B cell (primary cell): ENCODE measurements around the gene WNT16. TPM values are rescaled to one million over a fixed set of nuclear protein-coding genes. Genes with fewer than 3 reads are reported as not detected.

ENCODE experiments used
- ATAC-seq: fragments of 200-7000 bp; cut with Tn5 transposase; one replicate; pipeline ENCODE4 v1.10.0; 2021; ENCODE audit warnings: low read depth, mild to moderate bottlenecking, moderate number of reproducible peaks, moderate library complexity
- CTCF ChIA-PET: fragments of 350-600 bp; sonication (Branson Sonifier 250); formaldehyde crosslinking; loops from one replicate; lab custom pipeline; 2021; ENCODE audit warnings: antibody characterized with exemption, inconsistent platforms; lab: Charles Lee
- POLR2A ChIA-PET: fragments of 350-600 bp; sonication (Branson Sonifier 250); formaldehyde crosslinking; loops from one replicate; lab custom pipeline; 2021; ENCODE audit warnings: antibody characterized with exemption; lab: Charles Lee
- DNase-seq: peaks from one replicate; pipeline ENCODE4 v3.0.0; 2013
- H2AFZ ChIP-seq: 2 replicates; pipeline ENCODE4 v1.6.1; 2012; ENCODE audit warnings: mild to moderate bottlenecking, low read depth, low read length; ENCODE audit not compliant: insufficient read depth, poor library complexity, severe bottlenecking
- H3K27ac ChIP-seq, 2 donors: 1 replicate in 1 of 2; 2 replicates in 1 of 2; pipeline ENCODE4 v1.5.1; 2012 to 2013; ENCODE audit warnings: low read length in 2 of 2, mild to moderate bottlenecking in 2 of 2, moderate library complexity in 1 of 2
- H3K27me3 ChIP-seq, 4 experiments: fragments of 200-600 bp in 1 of 4; sonication (generic) in 1 of 4; replicated peaks in 1 of 4; 1 replicate in 2 of 4; 2 replicates in 2 of 4; pipeline versions ENCODE4 v1.6.1 to v1.7.0; 2013 to 2016; ENCODE audit warnings: low read length in 3 of 4, mild to moderate bottlenecking in 2 of 4, mixed read lengths in 1 of 4, moderate library complexity in 1 of 4; ENCODE audit not compliant: insufficient read depth in 4 of 4, control insufficient read depth in 3 of 4; ENCODE audit errors: control extremely low read depth in 1 of 4
- H3K36me3 ChIP-seq, 2 experiments: replicated peaks in 1 of 2; 1 replicate in 1 of 2; 2 replicates in 1 of 2; pipeline versions ENCODE4 v1.6.1 to v1.7.1; 2013; ENCODE audit warnings: low read length in 1 of 2; ENCODE audit not compliant: insufficient read depth in 2 of 2, control insufficient read depth in 1 of 2; ENCODE audit errors: control extremely low read depth in 1 of 2, extremely low read depth in 1 of 2
- H3K4me1 ChIP-seq, 2 donors: fragments of 200-600 bp in 1 of 2; sonication (generic) in 1 of 2; 1 replicate in 1 of 2; 2 replicates in 1 of 2; pipeline versions ENCODE4 v1.5.1 to v1.6.1; 2013 to 2017; ENCODE audit warnings: low read length in 2 of 2; ENCODE audit not compliant: control insufficient read depth in 2 of 2, insufficient read depth in 2 of 2
- H3K4me2 ChIP-seq: replicated peaks from 2 replicates; pipeline ENCODE3; 2012; ENCODE audit warnings: mild to moderate bottlenecking, low read depth, low read length; ENCODE audit not compliant: poor library complexity, severe bottlenecking
- H3K4me3 ChIP-seq, 5 experiments: fragments of 200-600 bp in 1 of 5; sonication (generic) in 1 of 5; 1 replicate in 3 of 5; 2 replicates in 2 of 5; pipeline versions ENCODE4 v1.5.1 to v1.7.0; 2011 to 2016; ENCODE audit warnings: low read length in 4 of 5, mild to moderate bottlenecking in 4 of 5, low read depth in 2 of 5, control low read depth in 1 of 5, moderate library complexity in 1 of 5; ENCODE audit not compliant: insufficient read depth in 1 of 5; ENCODE audit errors: control extremely low read depth in 1 of 5, extremely low read depth in 1 of 5
- H3K79me2 ChIP-seq: fragments of 200-600 bp; sonication (generic); one replicate; pipeline ENCODE4 v1.6.0; 2016; ENCODE audit warnings: low read length; ENCODE audit not compliant: control insufficient read depth, insufficient read depth
- H3K9ac ChIP-seq: fragments of 200-600 bp; sonication (generic); 2 replicates; pipeline ENCODE4 v1.6.1; 2017; ENCODE audit warnings: mild to moderate bottlenecking, low read length, moderate library complexity
- H3K9me3 ChIP-seq, 3 donors: one replicate each; pipeline versions ENCODE4 v1.6.1 to v1.7.1; 2013; ENCODE audit warnings: low read length in 2 of 3; ENCODE audit not compliant: control insufficient read depth in 2 of 3, insufficient read depth in 1 of 3; ENCODE audit errors: control extremely low read depth in 1 of 3
- H4K20me1 ChIP-seq: 2 replicates; pipeline ENCODE4 v1.6.0; 2012; ENCODE audit warnings: mild to moderate bottlenecking, low read length; ENCODE audit not compliant: insufficient read depth, control insufficient read depth, poor library complexity, severe bottlenecking
- H3K27ac Mint-ChIP-seq: one replicate; pipeline ENCODE4 v1.8.0; 2021; ENCODE audit warnings: mixed read lengths
- H3K27me3 Mint-ChIP-seq: one replicate; pipeline ENCODE4 v1.8.0; 2021; ENCODE audit warnings: mixed read lengths
- H3K4me1 Mint-ChIP-seq: one replicate; pipeline ENCODE4 v1.8.0; 2021; ENCODE audit warnings: mixed read lengths
- H3K4me3 Mint-ChIP-seq: one replicate; pipeline ENCODE4 v1.8.0; 2021; ENCODE audit warnings: mixed read lengths
- H3K9me3 Mint-ChIP-seq: one replicate; pipeline ENCODE4 v1.8.0; 2022; ENCODE audit warnings: mixed read lengths; ENCODE audit not compliant: insufficient read depth
- CTCF ChIP-seq: fragments of 200-600 bp; IDR thresholded peaks from one replicate; pipeline ENCODE4 v1.8.0; 2022; ENCODE audit warnings: antibody characterized with exemption, mild to moderate bottlenecking
- EZH2 ChIP-seq: IDR thresholded peaks from 2 replicates; pipeline ENCODE4 v1.6.1; 2012; ENCODE audit warnings: borderline replicate concordance, low read depth, mild to moderate bottlenecking, moderate library complexity, low read length; ENCODE audit not compliant: insufficient read depth, poor library complexity, severe bottlenecking
- WGBS: methylation state at CpG from one replicate; pipeline ENCODE4 v1.1.5; 2013; ENCODE audit warnings: missing lambda C conversion rate; ENCODE audit not compliant: insufficient coverage; 5-methylcytosine and 5-hydroxymethylcytosine counted together
- intact Hi-C: fragments of 100-400 bp; cut with micrococcal nuclease; formaldehyde crosslinking; loops from one replicate; pipeline ENCODE4 v1.10.0; 2022
- polyA plus RNA-seq: library from polyadenylated mRNA; depleted of rRNA; stranded (reverse); fragments of >200 nt; gene quantifications from 2 replicates; pipeline ENCODE4 v1.2.3, GENCODE V29; 2012
- total RNA-seq, 2 donors: library from RNA; stranded (reverse); fragments of 120-200 nt in 1 of 2; gene quantifications; 1 replicate in 1 of 2; 2 replicates in 1 of 2; pipeline versions ENCODE4 v1.2.3 to v1.2.4, GENCODE V29; 2013 to 2022

WNT16 gene
- total and polyA plus RNA-seq, 2 donors (not counting 1 experiment from before 2014, with no cell fraction given), result 4.2 to 6.9 TPM

- Histone ChIP-seq H3K4me3 (no peak overlapping the region), H3K4me1 (no peaks in the 10 kb centered on the region), H3K79me2 (no peaks in the 10 kb centered on the region), H3K27me3 (no peaks in the 10 kb centered on the region), H3K9me3 (peaks cover 0 to 10% (median 2%) of the 10 kb centered on the region in 3 donors), H3K9ac (no peak overlapping the region), H4K20me1 (no peaks in the 10 kb centered on the region), H3K36me3 (no peaks in the 10 kb centered on the region), H3K4me2 (no peak overlapping the region), H3K27ac (no peak overlapping the region), H2AFZ (no peak overlapping the region)
- 100% methylated on average over 1 of the region's 2 CpGs for WGBS
- ChIA-PET CTCF (interaction anchor here (0.7 to 1.2 kb wide), 2 partner anchors 11 to 134 kb away, joined by 3 read pairs; no protein-coding TSS in a partner anchor), POLR2A (no interaction called here)
- no peak for DNase-seq
- Mint-ChIP-seq H3K9me3 (no peaks in the 10 kb centered on the region), H3K27me3 (no peaks in the 10 kb centered on the region), H3K4me1 (peaks cover 17% of the 10 kb centered on the region), H3K4me3 (no peak overlapping the region), H3K27ac (no peak overlapping the region)
- ATAC-seq, result no peak
- no peak for TF ChIP-seq CTCF
- intact Hi-C loops, result no loop called here
These were observed 34.3 kb upstream of the WNT16 start for GRCh38 chr7:121294448-121294992.

GRCh38 chr7:121297843-121298242 is 31.0 kb upstream of the WNT16 start:
- no peak overlapping the region for H2AFZ ChIP-seq
- H3K9me3 ChIP-seq, result peaks cover 0 to 13% (median 3%) of the 10 kb centered on the region in 3 donors
- WGBS, result no CpG with 5 or more reads among the region's 2 CpGs
- no peaks in the 10 kb centered on the region for H3K27me3 Mint-ChIP-seq
- H3K27ac ChIP-seq, result no peak overlapping the region
- intact Hi-C loops, result no loop called here
- no peaks in the 10 kb centered on the region for H3K27me3 ChIP-seq
- peaks cover 21 to 23% of the 10 kb centered on the region in 2 donors for H3K4me1 ChIP-seq
- H3K4me3 ChIP-seq, result no peak overlapping the region
- no peak for ATAC-seq
- no peak for TF ChIP-seq EZH2
- TF ChIP-seq CTCF, result no peak
- no peaks in the 10 kb centered on the region for H3K79me2 ChIP-seq
- H4K20me1 ChIP-seq, result no peaks in the 10 kb centered on the region
- ChIA-PET CTCF (no interaction called here), POLR2A (no interaction called here)
- DNase-seq, result no peak
- H3K4me3 Mint-ChIP-seq, result no peak overlapping the region
- H3K4me2 ChIP-seq, result no peak overlapping the region
- H3K36me3 ChIP-seq, result no peaks in the 10 kb centered on the region
- H3K27ac Mint-ChIP-seq, result no peak overlapping the region
- H3K9ac ChIP-seq, result no peak overlapping the region
- no peaks in the 10 kb centered on the region for H3K9me3 Mint-ChIP-seq
- H3K4me1 Mint-ChIP-seq, result peaks cover 26% of the 10 kb centered on the region
